ENCODE results near the gene FGF14.

DNA sequence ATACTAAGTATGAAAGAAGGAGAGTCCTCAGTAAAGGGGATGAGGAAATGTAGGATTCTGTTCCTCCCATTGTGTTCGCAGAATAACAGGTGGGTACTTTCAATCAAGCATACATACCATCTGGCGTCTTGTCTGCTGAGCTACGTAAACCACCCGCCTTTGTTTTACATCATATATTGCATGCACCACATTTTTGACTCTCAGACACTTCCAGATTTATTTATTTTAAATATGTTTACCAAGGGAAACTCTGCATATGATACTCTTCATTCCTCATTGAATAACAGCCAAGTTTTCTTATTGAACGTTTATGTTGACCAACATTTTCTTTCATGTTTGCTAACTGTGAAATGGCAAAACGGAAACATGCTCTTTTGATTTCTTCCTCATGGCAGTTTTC, 174.1 kb downstream of the FGF14 start:
- no peak for TF ChIP-seq POLR2AphosphoS5 (IDR thresholded peaks at IDR 0.05; ENCODE audit: low read depth, low read length)
- TF ChIP-seq TAF1 (IDR thresholded peaks at IDR 0.05; ENCODE audit: borderline replicate concordance, low read depth, low read length) = no peak
- no peak for TF ChIP-seq POLR2A (IDR thresholded peaks at IDR 0.05; ENCODE audit: low read depth, low read length)
